ENCODE measurements around the gene INPP5A.

The INPP5A gene

GRCh38 chr10:132626019-132626760 is 88.6 kb downstream of the INPP5A start:
- FAIRE-seq (no peak), DNase-seq (ENCODE audit: insufficient read length, low spot score) (no peak)
- TF ChIP-seq POLR2A (IDR thresholded peaks at IDR 0.05; ENCODE audit: low read depth, low read length), result no peak

- FAIRE-seq (no peak), DNase-seq (ENCODE audit: insufficient read length, low spot score) (no peak)
- no peak for TF ChIP-seq POLR2A (IDR thresholded peaks at IDR 0.05; ENCODE audit: low read depth, low read length)
Observed at GRCh38 chr10:132626761-132627665, 89.4 kb downstream of the INPP5A start.

GRCh38 chr10:132627666-132628531 is 90.3 kb downstream of the INPP5A start:
- DNase-seq (ENCODE audit: insufficient read length, low spot score) (no peak), FAIRE-seq (no peak)
- TF ChIP-seq POLR2A (IDR thresholded peaks at IDR 0.05; ENCODE audit: low read depth, low read length), result no peak

GRCh38 chr10:132628966-132629900 is 91.6 kb downstream of the INPP5A start:
- FAIRE-seq (no peak), DNase-seq (ENCODE audit: insufficient read length, low spot score) (no peak)
- TF ChIP-seq POLR2A (IDR thresholded peaks at IDR 0.05; ENCODE audit: low read depth, low read length), result no peak

GRCh38 chr10:132630156-132630555 is 92.6 kb downstream of the INPP5A start:
- no peak for DNase-seq (ENCODE audit: insufficient read length, low spot score)
- FAIRE-seq, result no peak
- no peak for TF ChIP-seq POLR2A (IDR thresholded peaks at IDR 0.05; ENCODE audit: low read depth, low read length)

GRCh38 chr10:132630666-132631337 is 93.2 kb downstream of the INPP5A start:
- TF ChIP-seq POLR2A (IDR thresholded peaks at IDR 0.05; ENCODE audit: low read depth, low read length), result no peak
- DNase-seq (ENCODE audit: insufficient read length, low spot score) (no peak), FAIRE-seq (no peak)

- TF ChIP-seq POLR2A (IDR thresholded peaks at IDR 0.05; ENCODE audit: low read depth, low read length), result no peak
- DNase-seq (ENCODE audit: insufficient read length, low spot score) (no peak), FAIRE-seq (no peak)
Observed at GRCh38 chr10:132631338-132631735, 93.8 kb downstream of the INPP5A start.

- DNase-seq (ENCODE audit: insufficient read length, low spot score), result no peak
- no peak for FAIRE-seq
Observed at GRCh38 chr10:132632091-132632561, 94.5 kb downstream of the INPP5A start.

GRCh38 chr10:132632851-132633684 is 95.5 kb downstream of the INPP5A start:
- TF ChIP-seq POLR2A (IDR thresholded peaks at IDR 0.05; ENCODE audit: low read depth, low read length), result no peak
- FAIRE-seq (no peak), DNase-seq (ENCODE audit: insufficient read length, low spot score) (peak; percentile 71)

More at GRCh38 chr10:132632091-132632561, 94.5 kb downstream of the INPP5A start:
- TF ChIP-seq POLR2A (IDR thresholded peaks at IDR 0.05; ENCODE audit: low read depth, low read length), result no peak

- DNase-seq (ENCODE audit: insufficient read length, low spot score) (no peak), FAIRE-seq (no peak)
- no peak for TF ChIP-seq POLR2A (IDR thresholded peaks at IDR 0.05; ENCODE audit: low read depth, low read length)
Observed at GRCh38 chr10:132634241-132634946, 96.8 kb downstream of the INPP5A start.

- DNase-seq (ENCODE audit: insufficient read length, low spot score), result no peak
- no peak for FAIRE-seq
- TF ChIP-seq POLR2A (IDR thresholded peaks at IDR 0.05; ENCODE audit: low read depth, low read length), result no peak
Observed at GRCh38 chr10:132634947-132635271, 97.3 kb downstream of the INPP5A start.

Data from H54 (cell line).